BLaER1 treated with 17β-estradiol and CSF1 and Interleukin-3, amounts not matched to agents 10 nM and 100 nM (cell line): Measurements from ENCODE around the gene EIF3J.
"Not testable (repeated sequence)": the region's sequence is repeated elsewhere in the genome, so short reads cannot be mapped to it uniquely, and the experiment has no call there.

Experiments used
- H3K27ac ChIP-seq, 11 experiments: shearing (Covaris generic); formaldehyde crosslinking; 2 replicates each; pipeline ENCODE4 v1.8.1; 2022
- H3K27me3 ChIP-seq, 11 experiments: shearing (Covaris generic); formaldehyde crosslinking; 2 replicates each; pipeline ENCODE4 v1.8.1; 2022
- H3K36me3 ChIP-seq, 11 experiments: shearing (Covaris generic); formaldehyde crosslinking; 2 replicates each; pipeline ENCODE4 v1.8.1; 2022
- H3K4me1 ChIP-seq, 10 experiments: shearing (Covaris generic); formaldehyde crosslinking; 2 replicates each; pipeline ENCODE4 v1.8.1; 2022
- H3K4me2 ChIP-seq, 11 experiments: shearing (Covaris generic); formaldehyde crosslinking; 2 replicates each; pipeline ENCODE4 v1.8.1; 2022
- H3K4me3 ChIP-seq, 10 experiments: shearing (Covaris generic); formaldehyde crosslinking; 2 replicates each; pipeline ENCODE4 v1.8.1; 2022
- H3K9ac ChIP-seq, 11 experiments: shearing (Covaris generic); formaldehyde crosslinking; 2 replicates each; pipeline ENCODE4 v1.8.1; 2022
- H3K9me3 ChIP-seq, 11 experiments: shearing (Covaris generic); formaldehyde crosslinking; replicated peaks in 1 of 11; 2 replicates each; pipeline ENCODE4 v1.8.1; 2022
- H4K20me1 ChIP-seq, 11 experiments: shearing (Covaris generic); formaldehyde crosslinking; 2 replicates each; pipeline ENCODE4 v1.8.1; 2022
- Cebpa-rat ChIP-seq, 11 experiments: shearing (Covaris generic); IDR thresholded peaks; 2 replicates each; pipeline ENCODE4 v1.8.1; 2022

The EIF3J gene

GRCh38 chr15:44550256-44550655, 13.3 kb downstream of the EIF3J start:
- Histone ChIP-seq H3K9ac (no peak overlapping the region), H3K4me1 (peaks cover 5 to 28% (median 12%) of the 10 kb centered on the region in 10 experiments; a peak in 15 of 20 replicates), H4K20me1 (peaks cover 68 to 100% (median 94%) of the 10 kb centered on the region in 11 experiments; a peak in 21 of 22 replicates), H3K4me3 (no peak overlapping the region), H3K4me2 (no peak overlapping the region), H3K9me3 (no peaks in the 10 kb centered on the region), H3K27ac (no peak overlapping the region), H3K27me3 (no peaks in the 10 kb centered on the region), H3K36me3 (peaks cover 64 to 96% (median 77%) of the 10 kb centered on the region in 11 experiments)
- TF ChIP-seq Cebpa-rat (IDR thresholded peaks at IDR 0.05): no peak

GRCh38 chr15:44550734-44551133, 13.8 kb downstream of the EIF3J start:
- Histone ChIP-seq H3K4me3 (no peak overlapping the region), H3K27ac (no peak overlapping the region), H3K4me2 (no peak overlapping the region), H3K27me3 (no peaks in the 10 kb centered on the region), H3K9ac (no peak overlapping the region), H3K4me1 (peaks cover 5 to 24% (median 10%) of the 10 kb centered on the region in 10 experiments; a peak in 15 of 20 replicates), H4K20me1 (peaks cover 68 to 100% (median 94%) of the 10 kb centered on the region in 11 experiments; a peak in 21 of 22 replicates), H3K9me3 (no peaks in the 10 kb centered on the region), H3K36me3 (peaks cover 68 to 98% (median 81%) of the 10 kb centered on the region in 11 experiments)
- TF ChIP-seq Cebpa-rat (IDR thresholded peaks at IDR 0.05): no peak

GRCh38 chr15:44554934-44555723, 18.2 kb downstream of the EIF3J start:
- peaks cover 0 to 17% (median 3%) of the 10 kb centered on the region in 10 experiments; a peak in 6 of 20 replicates for H3K4me1 ChIP-seq
- H3K36me3 ChIP-seq: peaks cover 95 to 100% (median 96%) of the 10 kb centered on the region in 11 experiments
- no peak overlapping the region for H3K27ac ChIP-seq
- H4K20me1 ChIP-seq: peaks cover 53 to 100% (median 88%) of the 10 kb centered on the region in 11 experiments; a peak in 21 of 22 replicates
- TF ChIP-seq Cebpa-rat (IDR thresholded peaks at IDR 0.05): no peak
- H3K4me2 ChIP-seq: 0 out of 22 replicates have a peak overlapping the region, but pooled peaks of 1 of the 11 experiments have one; percentile 2
- no peaks in the 10 kb centered on the region for H3K27me3 ChIP-seq
- no peak overlapping the region for H3K4me3 ChIP-seq
- H3K9ac ChIP-seq: no peak overlapping the region
- no peaks in the 10 kb centered on the region for H3K9me3 ChIP-seq

GRCh38 chr15:44560926-44561325, 24.0 kb downstream of the EIF3J start:
- Histone ChIP-seq H3K36me3 (peaks cover 100% of the 10 kb centered on the region in 11 experiments), H3K9me3 (peaks cover 24 to 35% (median 29%) of the 10 kb centered on the region in 11 experiments), H4K20me1 (peaks cover 10 to 60% (median 48%) of the 10 kb centered on the region in 11 experiments; a peak in 21 of 22 replicates)
- not testable (repeated sequence) for H3K27me3 ChIP-seq, H3K4me1 ChIP-seq, H3K4me2 ChIP-seq, H3K9ac ChIP-seq, H3K27ac ChIP-seq, H3K4me3 ChIP-seq

- H3K4me2 ChIP-seq: no peak overlapping the region
- no peaks in the 10 kb centered on the region for H3K4me1 ChIP-seq
- TF ChIP-seq Cebpa-rat (IDR thresholded peaks at IDR 0.05): no peak
- H3K27me3 ChIP-seq: no peaks in the 10 kb centered on the region
- peaks cover 24 to 35% (median 29%) of the 10 kb centered on the region in 11 experiments for H3K9me3 ChIP-seq
- no peak overlapping the region for H3K9ac ChIP-seq
- no peak overlapping the region for H3K27ac ChIP-seq
- H3K4me3 ChIP-seq: no peak overlapping the region
- H4K20me1 ChIP-seq: peaks cover 0 to 40% (median 9%) of the 10 kb centered on the region in 11 experiments; a peak in 11 of 22 replicates
- peaks cover 74 to 100% (median 88%) of the 10 kb centered on the region in 11 experiments for H3K36me3 ChIP-seq
Measured at GRCh38 chr15:44565387-44566154, 28.6 kb downstream of the EIF3J start.

GRCh38 chr15:44566155-44566540, 29.2 kb downstream of the EIF3J start:
- H4K20me1 ChIP-seq: peaks cover 0 to 39% (median 4%) of the 10 kb centered on the region in 11 experiments; a peak in 9 of 22 replicates
- no peaks in the 10 kb centered on the region for H3K27me3 ChIP-seq
- H3K36me3 ChIP-seq: peaks cover 68 to 100% (median 82%) of the 10 kb centered on the region in 11 experiments
- no peak overlapping the region for H3K4me3 ChIP-seq
- H3K9ac ChIP-seq: no peak overlapping the region
- H3K4me2 ChIP-seq: no peak overlapping the region
- H3K9me3 ChIP-seq: peaks cover 24 to 35% (median 29%) of the 10 kb centered on the region in 11 experiments
- TF ChIP-seq Cebpa-rat (IDR thresholded peaks at IDR 0.05): no peak
- no peaks in the 10 kb centered on the region for H3K4me1 ChIP-seq
- no peak overlapping the region for H3K27ac ChIP-seq

- Histone ChIP-seq H3K4me1 (no peaks in the 10 kb centered on the region), H4K20me1 (peaks cover 0 to 35% (median 0%) of the 10 kb centered on the region in 11 experiments; a peak in 7 of 22 replicates), H3K4me3 (no peak overlapping the region), H3K27me3 (no peaks in the 10 kb centered on the region), H3K36me3 (peaks cover 54 to 99% (median 74%) of the 10 kb centered on the region in 11 experiments), H3K9ac (no peak overlapping the region), H3K27ac (no peak overlapping the region), H3K9me3 (peaks cover 22 to 26% (median 23%) of the 10 kb centered on the region in 11 experiments), H3K4me2 (no peak overlapping the region)
- TF ChIP-seq Cebpa-rat (IDR thresholded peaks at IDR 0.05): no peak
Measured at GRCh38 chr15:44568338-44568737, 31.4 kb downstream of the EIF3J start.

GRCh38 chr15:44569316-44569715, 32.4 kb downstream of the EIF3J start:
- no peak for TF ChIP-seq Cebpa-rat (IDR thresholded peaks at IDR 0.05)
- H3K4me1 ChIP-seq: no peaks in the 10 kb centered on the region
- H3K4me3 ChIP-seq: no peak overlapping the region
- no peak overlapping the region for H3K4me2 ChIP-seq
- peaks cover 12 to 16% (median 14%) of the 10 kb centered on the region in 11 experiments for H3K9me3 ChIP-seq
- H3K27me3 ChIP-seq: no peaks in the 10 kb centered on the region
- peaks cover 0 to 40% (median 0%) of the 10 kb centered on the region in 11 experiments; a peak in 7 of 22 replicates for H4K20me1 ChIP-seq
- no peak overlapping the region for H3K9ac ChIP-seq
- H3K27ac ChIP-seq: no peak overlapping the region
- H3K36me3 ChIP-seq: peaks cover 47 to 99% (median 73%) of the 10 kb centered on the region in 11 experiments

- Histone ChIP-seq H4K20me1 (peaks cover 0 to 39% (median 0%) of the 10 kb centered on the region in 11 experiments; a peak in 8 of 22 replicates), H3K27ac (no peak overlapping the region), H3K27me3 (no peaks in the 10 kb centered on the region), H3K4me1 (no peaks in the 10 kb centered on the region), H3K4me2 (no peak overlapping the region), H3K36me3 (peaks cover 37 to 99% (median 69%) of the 10 kb centered on the region in 11 experiments), H3K4me3 (no peak overlapping the region), H3K9me3 (peaks cover 1 to 6% (median 3%) of the 10 kb centered on the region in 11 experiments; a peak in 21 of 22 replicates), H3K9ac (no peak overlapping the region)
- TF ChIP-seq Cebpa-rat (IDR thresholded peaks at IDR 0.05): no peak
Measured at GRCh38 chr15:44570361-44570760, 33.4 kb downstream of the EIF3J start.
